RKO (cell line): ENCODE data around the gene ERAS.

Experiments used
- DNase-seq: peaks from one replicate; pipeline ENCODE4 v3.0.0-alpha.2; 2016; ENCODE audit warnings: low spot score

The ERAS gene

GRCh38 chrX:48826135-48826875, at the start of gene ERAS:
ERAS (plus strand) TSS chrX:48826513; CDS start chrX:48829124, 2,611 bp downstream.
- no peak for DNase-seq

GRCh38 chrX:48776818-48777439, 49.4 kb upstream of the ERAS start:
- DNase-seq, result no peak

- no peak for DNase-seq
Observed at GRCh38 chrX:48779399-48779798, 46.9 kb upstream of the ERAS start.

- DNase-seq, result no peak
Observed at GRCh38 chrX:48781705-48782104, 44.6 kb upstream of the ERAS start.

GRCh38 chrX:48782216-48782615, 44.1 kb upstream of the ERAS start:
- no peak for DNase-seq

GRCh38 chrX:48782795-48783194, 43.5 kb upstream of the ERAS start:
- DNase-seq, result no peak

- DNase-seq, result no peak
Observed at GRCh38 chrX:48784726-48785125, 41.6 kb upstream of the ERAS start.

- no peak for DNase-seq
Observed at GRCh38 chrX:48785186-48785539, 41.1 kb upstream of the ERAS start.

GRCh38 chrX:48785540-48786214, 40.6 kb upstream of the ERAS start:
- no peak for DNase-seq

- no peak for DNase-seq
Observed at GRCh38 chrX:48786341-48786800, 39.9 kb upstream of the ERAS start, which contains the start of gene GATA1. GATA1 (plus strand) TSS chrX:48786590; CDS start chrX:48791110, 4,520 bp downstream.

GRCh38 chrX:48786825-48787504, 39.3 kb upstream of the ERAS start:
- DNase-seq, result no peak

GRCh38 chrX:48787505-48788443, 38.5 kb upstream of the ERAS start:
- DNase-seq, result no peak

- DNase-seq, result no peak
Observed at GRCh38 chrX:48789366-48790220, 36.7 kb upstream of the ERAS start.

- DNase-seq, result no peak
Observed at GRCh38 chrX:48790477-48790876, 35.8 kb upstream of the ERAS start.

GRCh38 chrX:48791063-48791820, 35.1 kb upstream of the ERAS start:
- no peak for DNase-seq

GRCh38 chrX:48792219-48792618, 34.1 kb upstream of the ERAS start:
- no peak for DNase-seq

- no peak for DNase-seq
Observed at GRCh38 chrX:48793935-48794334, 32.4 kb upstream of the ERAS start.

- DNase-seq, result no peak
Observed at GRCh38 chrX:48794340-48794910, 31.9 kb upstream of the ERAS start.

GRCh38 chrX:48794911-48795515, 31.3 kb upstream of the ERAS start:
- peak; percentile 11 for DNase-seq
